Measurements from ENCODE around the gene PIAS4. TPM values are rescaled to one million over a fixed set of nuclear protein-coding genes. Genes with fewer than 3 reads are reported as not detected.

PIAS4 gene
- total and polyA plus RNA-seq, 10 of the 15 experiments (the other 5 are each of a cell fraction or from before 2014, with no cell fraction given), result 0.13 to 25.1 (median 11.3) TPM

GRCh38 chr19:3985643-3986259, 21.8 kb upstream of the PIAS4 start:
- H4K20me1 ChIP-seq (ENCODE audit: control insufficient read depth, insufficient read depth), result peaks cover 30% of the 10 kb centered on the region
- whole genome bisulfite sequencing (ENCODE audit: insufficient coverage, insufficient replicate concordance, low lambda C conversion rate, missing lambda C conversion rate), result 3% methylated on average over 19 of the region's 19 CpGs
- H3K27me3 ChIP-seq (replicated peaks in 1 of 2; ENCODE audit: control insufficient read depth in 2 of 2, insufficient read depth in 2 of 2, low read length in 1 of 2), result no peaks in the 10 kb centered on the region
- H3K9ac ChIP-seq (ENCODE audit: control insufficient read depth, insufficient read depth, low read length), result peak overlapping the region; percentile 60; the same call in 1 of the 2 replicates
- ChIA-PET CTCF (interaction anchor here (0.6 to 2.1 kb wide), 24 partner anchors 15 to 501 kb away, joined by 3 to 38 read pairs (median 5); partner anchors contain the start of genes CREB3L3, DAPK3, EBI3 and MRPL54), SMC1A (ENCODE audit: uncharacterized antibody, unreplicated experiment) (interaction anchor here (0.7 to 1.8 kb wide), 17 partner anchors 11 to 247 kb away, joined by 3 to 9 read pairs (median 5); partner anchors contain the start of genes APBA3 and DAPK3), RAD21 (ENCODE audit: unreplicated experiment) (interaction anchor here (0.8 to 1.6 kb wide), 12 partner anchors 9 to 416 kb away, joined by 3 to 13 read pairs (median 4); partner anchors contain the start of genes CHAF1A, DAPK3 and PIAS4), POLR2A (interaction anchor here (0.5 to 1.8 kb wide), 16 partner anchors 10 to 1747 kb away, joined by 3 to 12 read pairs (median 4); partner anchors contain the start of genes CREB3L3, DAPK3 and PIAS4)
- peak overlapping the region; percentile 64 for H3K27ac ChIP-seq (ENCODE audit: control insufficient read depth, insufficient read depth)
- TF ChIP-seq DPF2 (IDR thresholded peaks at IDR 0.05) (no peak), SUPT20H (IDR thresholded peaks at IDR 0.05; ENCODE audit: borderline replicate concordance, control insufficient read depth, low read depth, low read length) (no peak), SMAD1 (IDR thresholded peaks at IDR 0.05; ENCODE audit: low read depth, partially characterized antibody) (peak; percentile 9), MTA3 (IDR thresholded peaks at IDR 0.05; ENCODE audit: borderline replicate concordance, low read length) (0 out of 2 replicates have a peak, but pooled peaks have one; percentile 34), MTA2 (IDR thresholded peaks at IDR 0.05; ENCODE audit: low read depth) (no peak; the same call in 1 of the 2 replicates), ZNF217 (IDR thresholded peaks at IDR 0.05) (no peak), NFIC (IDR thresholded peaks at IDR 0.05; ENCODE audit: low read depth, low read length) (no peak), YY1 (IDR thresholded peaks at IDR 0.05; ENCODE audit: low read depth, low read length) (no peak), NR2C2 (IDR thresholded peaks at IDR 0.05; ENCODE audit: borderline replicate concordance, control insufficient read depth, insufficient read length, low read depth) (no peak), BMI1 (IDR thresholded peaks at IDR 0.05; ENCODE audit: borderline replicate concordance) (no peak), CREM (IDR thresholded peaks at IDR 0.05; ENCODE audit: low read depth) (no peak), RAD21 (IDR thresholded peaks at IDR 0.05; ENCODE audit: insufficient read depth, low read depth, low read length) (no peak), CHD4 (IDR thresholded peaks at IDR 0.05) (no peak), GATAD2B (conservative IDR thresholded peaks at IDR 0.05; ENCODE audit: low read depth) (no peak), NRF1 (conservative IDR thresholded peaks at IDR 0.05; ENCODE audit: low read depth, low read length) (no peak)
- TF ChIP-seq, protein P1, sequence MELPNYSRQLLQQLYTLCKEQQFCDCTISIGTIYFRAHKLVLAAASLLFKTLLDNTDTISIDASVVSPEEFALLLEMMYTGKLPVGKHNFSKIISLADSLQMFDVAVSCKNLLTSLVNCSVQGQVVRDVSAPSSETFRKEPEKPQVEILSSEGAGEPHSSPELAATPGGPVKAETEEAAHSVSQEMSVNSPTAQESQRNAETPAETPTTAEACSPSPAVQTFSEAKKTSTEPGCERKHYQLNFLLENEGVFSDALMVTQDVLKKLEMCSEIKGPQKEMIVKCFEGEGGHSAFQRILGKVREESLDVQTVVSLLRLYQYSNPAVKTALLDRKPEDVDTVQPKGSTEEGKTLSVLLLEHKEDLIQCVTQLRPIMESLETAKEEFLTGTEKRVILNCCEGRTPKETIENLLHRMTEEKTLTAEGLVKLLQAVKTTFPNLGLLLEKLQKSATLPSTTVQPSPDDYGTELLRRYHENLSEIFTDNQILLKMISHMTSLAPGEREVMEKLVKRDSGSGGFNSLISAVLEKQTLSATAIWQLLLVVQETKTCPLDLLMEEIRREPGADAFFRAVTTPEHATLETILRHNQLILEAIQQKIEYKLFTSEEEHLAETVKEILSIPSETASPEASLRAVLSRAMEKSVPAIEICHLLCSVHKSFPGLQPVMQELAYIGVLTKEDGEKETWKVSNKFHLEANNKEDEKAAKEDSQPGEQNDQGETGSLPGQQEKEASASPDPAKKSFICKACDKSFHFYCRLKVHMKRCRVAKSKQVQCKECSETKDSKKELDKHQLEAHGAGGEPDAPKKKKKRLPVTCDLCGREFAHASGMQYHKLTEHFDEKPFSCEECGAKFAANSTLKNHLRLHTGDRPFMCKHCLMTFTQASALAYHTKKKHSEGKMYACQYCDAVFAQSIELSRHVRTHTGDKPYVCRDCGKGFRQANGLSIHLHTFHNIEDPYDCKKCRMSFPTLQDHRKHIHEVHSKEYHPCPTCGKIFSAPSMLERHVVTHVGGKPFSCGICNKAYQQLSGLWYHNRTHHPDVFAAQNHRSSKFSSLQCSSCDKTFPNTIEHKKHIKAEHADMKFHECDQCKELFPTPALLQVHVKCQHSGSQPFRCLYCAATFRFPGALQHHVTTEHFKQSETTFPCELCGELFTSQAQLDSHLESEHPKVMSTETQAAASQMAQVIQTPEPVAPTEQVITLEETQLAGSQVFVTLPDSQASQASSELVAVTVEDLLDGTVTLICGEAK (IDR thresholded peaks at IDR 0.05; ENCODE audit: borderline replicate concordance), result peak; percentile 77
- in situ Hi-C loops (cut with MboI) (loop anchor here (5.0 kb wide), 1 partner anchor 197 kb away; the partner anchor contains the start of genes ANKRD24 and SIRT6), intact Hi-C loops (cut with micrococcal nuclease; ENCODE audit: unreplicated experiment) (loop anchor here (1.0 to 5.0 kb wide), 7 partner anchors 82 to 417 kb away; partner anchors contain the start of genes CHAF1A, MAP2K2, SH3GL1 and ZBTB7A)
- FAIRE-seq, result no peak
- no peak for DNase-seq (ENCODE audit: low read depth, low spot score)
- peaks cover 31 to 34% of the 10 kb centered on the region in 2 experiments for H3K36me3 ChIP-seq (ENCODE audit: control insufficient read depth in 2 of 2, insufficient read depth in 2 of 2, low read length in 1 of 2)
- H2AFZ ChIP-seq (ENCODE audit: control insufficient read depth, low read depth, low read length), result peak overlapping the region; percentile 76
- H3K4me2 ChIP-seq (ENCODE audit: control insufficient read depth, insufficient read depth), result peak overlapping the region; percentile 99
- peaks cover 21% of the 10 kb centered on the region for H3K4me1 ChIP-seq (ENCODE audit: control insufficient read depth, insufficient read depth, low read length)
- no TSS peak for BruUV-seq (replicated peaks)
- peaks cover 47% of the 10 kb centered on the region for H3K79me2 ChIP-seq (ENCODE audit: control insufficient read depth, insufficient read depth, low read length)
- no peaks in the 10 kb centered on the region for H3K9me3 ChIP-seq (replicated peaks; ENCODE audit: control insufficient read depth, insufficient read depth, low read length)
- peak overlapping the region; percentile 97 for H3K4me3 ChIP-seq
- ATAC-seq, result no peak
